Measurements from ENCODE around the gene MYO15A. TPM values are rescaled to one million over a fixed set of nuclear protein-coding genes. Genes with fewer than 3 reads are reported as not detected.

MYO15A gene
- total RNA-seq, 8 experiments from 2014 or later, result 0.14 to 4.9 (median 1.2) TPM

- 26 to 100% (median 69%) methylated on average over 1 to 3 of the region's 4 CpGs; no CpG with 5 or more reads in 2 of the 10 experiments for WGBS, 10 experiments
- in situ Hi-C loops (cut with MboI; ENCODE audit: low pct_unique_long_range_greater_than_20kb in 2 of 9, low sequenced_read_pairs in 9 of 9, unreplicated experiment in 9 of 9), result no loop called here
- peaks cover 7 to 10% of the 10 kb centered on the region in 2 donors for H3K4me1 ChIP-seq (replicated peaks in 1 of 2)
- H3K27ac ChIP-seq, result no peak overlapping the region
- H3K4me3 ChIP-seq, result no peak overlapping the region
- ATAC-seq (replicated peaks in 6 of 8), result no peak
These were observed 24.3 kb upstream of the MYO15A start for GRCh38 chr17:18084256-18084655.

- in situ Hi-C loops (cut with MboI; ENCODE audit: low pct_unique_long_range_greater_than_20kb in 2 of 9, low sequenced_read_pairs in 9 of 9, unreplicated experiment in 9 of 9), result no loop called here
- Histone ChIP-seq H3K4me1 (replicated peaks in 1 of 2) (peaks cover 7 to 10% of the 10 kb centered on the region in 2 donors), H3K4me3 (peak within 1 kb of the TSS; percentile 53 to 88 (median 81)), H3K27ac (peak within 1 kb of the TSS; percentile 59 to 81)
- 0 to 10% (median 1%) methylated on average over 2 to 38 of the region's 52 CpGs; no CpG with 5 or more reads in 6 of the 10 experiments for WGBS, 10 experiments
- ATAC-seq (replicated peaks in 6 of 8), result peak; percentile 96 to 98 (median 98)
These were observed 20.7 kb upstream of the MYO15A start, which contains the start of gene DRG2 for GRCh38 chr17:18087610-18088491. DRG2 (plus strand) TSS chr17:18087948; CDS start chr17:18088024, 76 bp downstream.

GRCh38 chr17:18089613-18090012 lies 18.9 kb upstream of the MYO15A start:
- WGBS, 10 experiments, result 93 to 100% (median 98%) methylated on average over 2 of the region's 2 CpGs; no CpG with 5 or more reads in 6 of the 10 experiments
- in situ Hi-C loops (cut with MboI; ENCODE audit: low pct_unique_long_range_greater_than_20kb in 2 of 9, low sequenced_read_pairs in 9 of 9, unreplicated experiment in 9 of 9), result no loop called here
- Histone ChIP-seq H3K4me3 (no peak overlapping the region), H3K27ac (no peak overlapping the region), H3K4me1 (replicated peaks in 1 of 2) (peaks cover 7 to 10% of the 10 kb centered on the region in 2 donors)
- no peak for ATAC-seq (replicated peaks in 6 of 8)

- H3K4me3 ChIP-seq, result no peak overlapping the region
- in situ Hi-C loops (cut with MboI; ENCODE audit: low pct_unique_long_range_greater_than_20kb in 2 of 9, low sequenced_read_pairs in 9 of 9, unreplicated experiment in 9 of 9), result no loop called here
- WGBS, 10 experiments, result 20 to 97% (median 73%) methylated on average over 1 to 10 of the region's 15 CpGs; no CpG with 5 or more reads in 1 of the 10 experiments
- no peaks in the 10 kb centered on the region for H3K4me1 ChIP-seq (replicated peaks in 1 of 2)
- peak in 4 of 8 experiments; percentile 19 to 81 (median 68) for ATAC-seq (replicated peaks in 6 of 8)
- H3K27ac ChIP-seq, result no peak overlapping the region
These were observed 14.7 kb upstream of the MYO15A start for GRCh38 chr17:18093616-18094408.

GRCh38 chr17:18094409-18094807 lies 14.1 kb upstream of the MYO15A start:
- 80 to 100% (median 98%) methylated on average over 1 to 7 of the region's 10 CpGs; no CpG with 5 or more reads in 5 of the 10 experiments for WGBS, 10 experiments
- no peak overlapping the region for H3K4me3 ChIP-seq
- in situ Hi-C loops (cut with MboI; ENCODE audit: low pct_unique_long_range_greater_than_20kb in 2 of 9, low sequenced_read_pairs in 9 of 9, unreplicated experiment in 9 of 9), result no loop called here
- no peaks in the 10 kb centered on the region for H3K4me1 ChIP-seq (replicated peaks in 1 of 2)
- no peak overlapping the region for H3K27ac ChIP-seq
- no peak for ATAC-seq (replicated peaks in 6 of 8)

GRCh38 chr17:18099516-18099915 lies 9.0 kb upstream of the MYO15A start:
- in situ Hi-C loops (cut with MboI; ENCODE audit: low pct_unique_long_range_greater_than_20kb in 2 of 9, low sequenced_read_pairs in 9 of 9, unreplicated experiment in 9 of 9), result no loop called here
- WGBS, 10 experiments, result 92 to 100% (median 98%) methylated on average over 2 to 8 of the region's 14 CpGs; no CpG with 5 or more reads in 6 of the 10 experiments
- Histone ChIP-seq H3K27ac (no peak overlapping the region), H3K4me3 (no peak overlapping the region), H3K4me1 (replicated peaks in 1 of 2) (no peaks in the 10 kb centered on the region)
- no peak for ATAC-seq (replicated peaks in 6 of 8)

GRCh38 chr17:18100616-18101015 lies 7.9 kb upstream of the MYO15A start:
- Histone ChIP-seq H3K4me1 (replicated peaks in 1 of 2) (peaks cover 0 to 5% of the 10 kb centered on the region in 2 donors), H3K27ac (no peak overlapping the region), H3K4me3 (no peak overlapping the region)
- 0 to 100% (median 89%) methylated on average over 1 to 5 of the region's 10 CpGs; no CpG with 5 or more reads in 5 of the 10 experiments for WGBS, 10 experiments
- ATAC-seq (replicated peaks in 6 of 8), result peak in 1 of 8 experiments; percentile 31
- in situ Hi-C loops (cut with MboI; ENCODE audit: low pct_unique_long_range_greater_than_20kb in 2 of 9, low sequenced_read_pairs in 9 of 9, unreplicated experiment in 9 of 9), result no loop called here

- ATAC-seq (replicated peaks in 6 of 8), result no peak
- WGBS, 10 experiments, result 60 to 93% (median 80%) methylated on average over 1 to 3 of the region's 9 CpGs; no CpG with 5 or more reads in 6 of the 10 experiments
- Histone ChIP-seq H3K4me1 (replicated peaks in 1 of 2) (peaks cover 0 to 5% of the 10 kb centered on the region in 2 donors), H3K27ac (no peak overlapping the region), H3K4me3 (no peak overlapping the region)
- in situ Hi-C loops (cut with MboI; ENCODE audit: low pct_unique_long_range_greater_than_20kb in 2 of 9, low sequenced_read_pairs in 9 of 9, unreplicated experiment in 9 of 9), result no loop called here
These were observed 6.7 kb upstream of the MYO15A start for GRCh38 chr17:18101828-18102227.

GRCh38 chr17:18102640-18103039 lies 5.9 kb upstream of the MYO15A start:
- no peak for ATAC-seq (replicated peaks in 6 of 8)
- Histone ChIP-seq H3K4me3 (no peak overlapping the region), H3K4me1 (replicated peaks in 1 of 2) (peaks cover 0 to 5% of the 10 kb centered on the region in 2 donors), H3K27ac (no peak overlapping the region)
- 40 to 100% (median 66%) methylated on average over 1 to 2 of the region's 3 CpGs; no CpG with 5 or more reads in 6 of the 10 experiments for WGBS, 10 experiments
- in situ Hi-C loops (cut with MboI; ENCODE audit: low pct_unique_long_range_greater_than_20kb in 2 of 9, low sequenced_read_pairs in 9 of 9, unreplicated experiment in 9 of 9), result no loop called here

- ATAC-seq (replicated peaks in 6 of 8), result no peak
- peaks cover 0 to 7% of the 10 kb centered on the region in 2 donors for H3K4me1 ChIP-seq (replicated peaks in 1 of 2)
- H3K27ac ChIP-seq, result no peak overlapping the region
- in situ Hi-C loops (cut with MboI; ENCODE audit: low pct_unique_long_range_greater_than_20kb in 2 of 9, low sequenced_read_pairs in 9 of 9, unreplicated experiment in 9 of 9), result no loop called here
- 70 to 92% (median 80%) methylated on average over 1 to 2 of the region's 3 CpGs; no CpG with 5 or more reads in 7 of the 10 experiments for WGBS, 10 experiments
- no peak overlapping the region for H3K4me3 ChIP-seq
These were observed 3.5 kb upstream of the MYO15A start for GRCh38 chr17:18105027-18105426.

- Histone ChIP-seq H3K4me1 (replicated peaks in 1 of 2) (peaks cover 0 to 7% of the 10 kb centered on the region in 2 donors), H3K27ac (no peak overlapping the region), H3K4me3 (no peak overlapping the region)
- 80 to 88% methylated on average over 1 to 2 of the region's 6 CpGs; no CpG with 5 or more reads in 8 of the 10 experiments for WGBS, 10 experiments
- in situ Hi-C loops (cut with MboI; ENCODE audit: low pct_unique_long_range_greater_than_20kb in 2 of 9, low sequenced_read_pairs in 9 of 9, unreplicated experiment in 9 of 9), result no loop called here
- no peak for ATAC-seq (replicated peaks in 6 of 8)
These were observed 3.0 kb upstream of the MYO15A start for GRCh38 chr17:18105595-18105994.

GRCh38 chr17:18106211-18106610 lies 2.3 kb upstream of the MYO15A start:
- WGBS, 10 experiments, result 100% methylated on average over 1 to 2 of the region's 9 CpGs; no CpG with 5 or more reads in 8 of the 10 experiments
- H3K4me3 ChIP-seq, result no peak overlapping the region
- H3K4me1 ChIP-seq (replicated peaks in 1 of 2), result peaks cover 0 to 7% of the 10 kb centered on the region in 2 donors
- no peak overlapping the region for H3K27ac ChIP-seq
- ATAC-seq (replicated peaks in 6 of 8), result no peak
- in situ Hi-C loops (cut with MboI; ENCODE audit: low pct_unique_long_range_greater_than_20kb in 2 of 9, low sequenced_read_pairs in 9 of 9, unreplicated experiment in 9 of 9), result no loop called here
